Peyer's patch (tissue), 4 donors: ENCODE data around the gene PPP6R3.

Experiments
- POLR2A ChIP-seq, 2 donors: fragments of 450-650 bp; IDR thresholded peaks; one replicate each; pipeline ENCODE4 v1.5.1; 2017; ENCODE audit warnings: antibody characterized with exemption in 2 of 2, mild to moderate bottlenecking in 2 of 2, moderate library complexity in 2 of 2
- TF ChIP-seq, protein P1 (sequence below), 6 experiments: fragments of 450-650 bp in 4 of 6; fragments of 200-600 bp in 2 of 6; sonication (generic) in 1 of 6; IDR thresholded peaks; one replicate each; pipeline ENCODE4 v1.5.1; 2017 to 2019; ENCODE audit warnings: antibody characterized with exemption in 6 of 6, mild to moderate bottlenecking in 3 of 6, moderate library complexity in 1 of 6

DNA sequence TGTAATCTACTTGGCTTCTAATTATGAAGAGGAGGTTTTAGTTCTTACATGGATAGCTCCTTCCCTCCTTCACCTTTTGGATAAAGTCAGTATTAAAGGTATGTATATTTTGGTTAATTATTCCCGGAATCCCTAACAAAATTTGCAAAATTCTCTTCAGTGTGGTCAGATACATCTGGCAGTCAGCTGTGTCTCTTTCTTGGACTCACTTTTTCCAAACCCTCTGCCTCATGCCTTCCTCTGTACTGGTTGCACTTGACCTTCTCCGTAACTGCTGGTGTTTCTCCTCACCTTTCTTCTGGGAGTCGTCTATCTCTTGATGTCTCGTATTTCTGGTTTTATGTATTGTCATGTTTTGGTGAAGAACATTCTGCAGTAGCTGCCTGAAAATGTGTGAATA, 62.5 kb downstream of the PPP6R3 start:
- TF ChIP-seq, protein P1, sequence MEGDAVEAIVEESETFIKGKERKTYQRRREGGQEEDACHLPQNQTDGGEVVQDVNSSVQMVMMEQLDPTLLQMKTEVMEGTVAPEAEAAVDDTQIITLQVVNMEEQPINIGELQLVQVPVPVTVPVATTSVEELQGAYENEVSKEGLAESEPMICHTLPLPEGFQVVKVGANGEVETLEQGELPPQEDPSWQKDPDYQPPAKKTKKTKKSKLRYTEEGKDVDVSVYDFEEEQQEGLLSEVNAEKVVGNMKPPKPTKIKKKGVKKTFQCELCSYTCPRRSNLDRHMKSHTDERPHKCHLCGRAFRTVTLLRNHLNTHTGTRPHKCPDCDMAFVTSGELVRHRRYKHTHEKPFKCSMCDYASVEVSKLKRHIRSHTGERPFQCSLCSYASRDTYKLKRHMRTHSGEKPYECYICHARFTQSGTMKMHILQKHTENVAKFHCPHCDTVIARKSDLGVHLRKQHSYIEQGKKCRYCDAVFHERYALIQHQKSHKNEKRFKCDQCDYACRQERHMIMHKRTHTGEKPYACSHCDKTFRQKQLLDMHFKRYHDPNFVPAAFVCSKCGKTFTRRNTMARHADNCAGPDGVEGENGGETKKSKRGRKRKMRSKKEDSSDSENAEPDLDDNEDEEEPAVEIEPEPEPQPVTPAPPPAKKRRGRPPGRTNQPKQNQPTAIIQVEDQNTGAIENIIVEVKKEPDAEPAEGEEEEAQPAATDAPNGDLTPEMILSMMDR (IDR thresholded peaks at IDR 0.05): no peak
- no peak for TF ChIP-seq POLR2A (IDR thresholded peaks at IDR 0.05)
